ENCODE data around the gene DYSF. TPM values are rescaled to one million over a fixed set of nuclear protein-coding genes. Genes with fewer than 3 reads are reported as not detected.

The DYSF gene
- total RNA-seq, 1 experiment from 2014 or later: 5.5 TPM

GRCh38 chr2:71507476-71507875, 54.1 kb downstream of the DYSF start:
- Mint-ChIP-seq H3K4me1 (peaks cover 0 to 2% of the 10 kb centered on the region in 2 experiments; a peak in 2 of 4 replicates), H3K36me3 (ENCODE audit: insufficient read depth in 1 of 3, low read depth in 3 of 3) (no peaks in the 10 kb centered on the region), H3K9me3 (no peaks in the 10 kb centered on the region), H3K4me3 (no peak overlapping the region), H3K27me3 (ENCODE audit: low read depth) (peaks cover 1% of the 10 kb centered on the region), H3K27ac (no peak overlapping the region)
- Histone ChIP-seq H4K91ac (ENCODE audit: insufficient read length, low read depth, low read length) (no peak overlapping the region), H3K9me3 (ENCODE audit: control insufficient read depth, low read depth, low read length) (no peaks in the 10 kb centered on the region), H3K18ac (ENCODE audit: insufficient read length, low read depth, low read length) (no peak overlapping the region), H2BK12ac (ENCODE audit: insufficient read length, low read depth, low read length) (no peak overlapping the region), H2BK20ac (ENCODE audit: low read depth, low read length, poor library complexity, severe bottlenecking) (no peak overlapping the region), H3K79me2 (ENCODE audit: insufficient read depth, low read length) (no peaks in the 10 kb centered on the region), H4K5ac (ENCODE audit: insufficient read length, low read depth, low read length) (no peak overlapping the region), H3K23ac (ENCODE audit: insufficient read length, low read depth, low read length) (no peak overlapping the region), H2BK5ac (ENCODE audit: insufficient read length, low read length) (no peak overlapping the region), H3K56ac (ENCODE audit: insufficient read length, low read depth, low read length) (no peak overlapping the region), H2BK15ac (ENCODE audit: low read depth, low read length) (no peak overlapping the region), H3K4me1 (ENCODE audit: insufficient read depth, low read length) (no peaks in the 10 kb centered on the region), H3T11ph (ENCODE audit: low read length) (no peak overlapping the region), H2AK5ac (ENCODE audit: insufficient read length, low read length) (no peak overlapping the region), H3K79me1 (ENCODE audit: insufficient read depth, low read depth, low read length, poor library complexity, severe bottlenecking) (no peaks in the 10 kb centered on the region), H3K9ac (ENCODE audit: extremely low read depth, insufficient read length, low read length) (no peak overlapping the region), H4K20me1 (ENCODE audit: control insufficient read depth, insufficient read depth, insufficient read length) (no peaks in the 10 kb centered on the region), H3K4ac (ENCODE audit: low read depth, low read length) (no peak overlapping the region), H3K14ac (ENCODE audit: insufficient read depth, low read length) (no peak overlapping the region), H3K23me2 (ENCODE audit: insufficient read length, low read depth, low read length, poor library complexity, severe bottlenecking) (no peaks in the 10 kb centered on the region), H4K8ac (replicated peaks; ENCODE audit: insufficient read length, low read depth, low read length) (no peak overlapping the region), H2AFZ (ENCODE audit: low read length) (no peak overlapping the region), H2BK120ac (ENCODE audit: low read depth, low read length, poor library complexity, severe bottlenecking) (no peak overlapping the region), H3K27ac (ENCODE audit: insufficient read length, low read depth, low read length) (no peak overlapping the region), H3K27me3 (ENCODE audit: insufficient read depth, low read length) (no peaks in the 10 kb centered on the region), H3K4me2 (ENCODE audit: insufficient read depth, insufficient read length, low read length) (no peak overlapping the region)
- DNase-seq: no peak
- TF ChIP-seq CTCF (conservative IDR thresholded peaks at IDR 0.05): no peak
- no CpG with 5 or more reads among the region's 8 CpGs for WGBS (ENCODE audit: extremely low coverage, insufficient read length, low lambda C conversion rate)

Data from H9 (cell line).